NCI-H82 treated with DMSO at 0.1 percent for 48 hours (cell line): ENCODE data around the gene RTEL1.
"Not testable (repeated sequence)": the region's sequence is repeated elsewhere in the genome, so short reads cannot be mapped to it uniquely, and the experiment has no call there.

Experiments
- DNase-seq: peaks from one replicate; lab custom pipeline; 2025; ENCODE audit not compliant: unreplicated experiment; lab: John Stamatoyannopoulos, UW

Gene RTEL1

DNA sequence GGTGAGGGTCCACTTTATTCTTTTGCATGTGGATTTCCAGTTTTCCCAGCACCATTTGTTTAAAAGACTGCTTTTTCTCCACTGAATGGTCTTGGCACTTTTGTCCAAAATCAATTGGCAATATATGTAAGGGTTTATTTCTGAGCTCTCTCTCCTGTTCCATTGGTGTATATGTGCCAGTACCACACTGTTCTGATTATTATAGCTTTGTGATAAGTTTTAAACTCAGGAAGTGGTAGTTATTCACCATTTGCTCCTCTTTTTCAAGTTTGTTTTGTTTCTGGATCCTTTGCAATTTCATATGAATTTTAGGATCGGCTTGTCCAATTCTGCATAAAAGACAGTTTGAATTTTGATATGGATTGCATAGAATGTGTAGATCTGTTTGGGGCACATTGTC lies 54.1 kb downstream of the RTEL1 start:
- DNase-seq = no peak

DNA sequence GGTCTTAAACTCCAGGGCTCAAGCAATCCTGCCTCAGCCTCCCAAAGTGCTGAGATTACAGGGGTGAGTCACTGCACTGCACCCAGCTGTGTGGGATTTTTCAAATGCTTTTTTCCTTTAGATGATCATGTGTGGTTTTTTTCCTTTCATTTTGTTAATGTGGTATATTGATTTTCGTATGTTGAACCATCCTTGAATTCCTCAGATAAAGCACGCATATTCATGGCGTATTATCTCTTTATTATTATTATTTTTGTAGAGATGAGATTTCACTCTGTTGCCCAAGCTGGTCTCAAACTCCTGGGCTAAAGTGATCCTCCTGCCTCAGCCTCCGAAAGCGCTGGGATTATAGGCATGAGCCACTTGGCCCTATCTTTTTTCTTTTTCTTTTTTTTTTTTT lies 56.7 kb downstream of the RTEL1 start:
- DNase-seq = no peak

DNA sequence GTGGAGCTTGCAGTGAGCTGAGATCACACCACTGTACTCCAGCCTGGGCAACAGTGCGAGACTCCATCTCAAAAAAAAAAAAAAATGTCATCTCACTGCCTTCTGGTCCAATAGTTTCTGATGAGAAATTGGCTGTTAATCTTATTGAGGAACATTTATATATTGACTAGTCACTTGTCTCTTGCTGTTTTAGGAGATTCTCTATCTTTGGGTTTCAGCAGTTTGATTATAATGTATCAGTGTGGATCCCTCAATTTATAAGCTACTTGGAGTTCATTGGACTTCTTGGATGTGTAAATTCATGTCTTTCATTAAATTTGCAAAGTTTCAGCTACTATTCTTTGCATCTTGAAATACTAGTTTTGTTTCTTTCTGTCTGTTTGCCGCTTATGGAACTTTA lies 60.9 kb downstream of the RTEL1 start:
- DNase-seq = no peak

DNA sequence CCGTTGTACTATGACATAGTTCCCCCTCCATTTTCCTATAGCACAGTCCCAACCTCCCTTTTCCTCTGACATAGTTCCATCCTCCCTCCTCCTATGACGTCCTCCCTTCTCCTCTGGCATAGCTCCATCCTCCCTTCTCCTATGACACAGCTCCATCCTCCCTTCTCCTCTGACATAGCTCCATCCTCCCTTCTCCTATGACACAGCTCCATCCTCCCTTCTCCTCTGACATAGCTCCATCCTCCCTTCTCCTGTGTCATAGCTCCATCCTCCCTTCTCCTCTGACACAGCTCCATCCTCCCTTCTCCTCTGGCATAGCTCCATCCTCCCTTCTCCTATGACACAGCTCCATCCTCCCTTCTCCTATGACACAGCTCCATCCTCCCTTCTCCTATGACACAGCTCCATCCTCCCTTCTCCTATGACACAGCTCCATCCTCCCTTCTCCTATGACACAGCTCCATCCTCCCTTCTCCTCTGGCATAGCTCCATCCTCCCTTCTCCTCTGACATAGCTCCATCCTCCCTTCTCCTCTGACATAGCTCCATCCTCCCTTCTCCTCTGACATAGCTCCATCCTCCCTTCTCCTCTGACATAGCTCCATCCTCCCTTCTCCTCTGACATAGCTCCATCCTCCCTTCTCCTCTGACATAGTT lies 65.0 kb downstream of the RTEL1 start:
- DNase-seq = not testable (repeated sequence)

DNA sequence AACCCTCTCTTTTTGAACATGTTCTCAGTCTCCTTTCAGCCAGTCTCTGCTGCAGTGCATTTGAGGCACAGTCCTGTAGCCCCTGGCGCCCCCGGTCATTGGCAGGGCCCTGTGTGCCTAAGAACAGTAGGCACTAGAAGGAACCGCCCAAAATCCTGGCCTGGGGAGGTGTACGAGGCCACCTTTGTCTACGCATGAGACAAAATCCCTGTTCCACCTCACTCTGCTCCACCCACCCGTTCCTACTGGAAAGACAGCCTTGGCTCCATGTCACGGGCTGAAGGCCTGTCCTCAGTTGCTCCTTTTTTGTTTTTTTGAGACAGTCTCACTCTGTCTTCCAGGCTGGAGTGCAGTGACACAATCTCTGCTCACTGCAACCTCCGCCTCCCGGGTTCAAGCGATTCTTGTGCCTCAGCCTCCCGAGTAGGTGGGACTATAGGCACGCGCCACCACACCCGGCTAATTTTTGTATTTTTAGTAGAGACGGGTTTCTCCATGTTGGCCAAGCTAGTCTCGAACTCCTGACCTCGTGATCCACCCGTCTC lies 72.1 kb downstream of the RTEL1 start:
- DNase-seq = not testable (repeated sequence)

DNA sequence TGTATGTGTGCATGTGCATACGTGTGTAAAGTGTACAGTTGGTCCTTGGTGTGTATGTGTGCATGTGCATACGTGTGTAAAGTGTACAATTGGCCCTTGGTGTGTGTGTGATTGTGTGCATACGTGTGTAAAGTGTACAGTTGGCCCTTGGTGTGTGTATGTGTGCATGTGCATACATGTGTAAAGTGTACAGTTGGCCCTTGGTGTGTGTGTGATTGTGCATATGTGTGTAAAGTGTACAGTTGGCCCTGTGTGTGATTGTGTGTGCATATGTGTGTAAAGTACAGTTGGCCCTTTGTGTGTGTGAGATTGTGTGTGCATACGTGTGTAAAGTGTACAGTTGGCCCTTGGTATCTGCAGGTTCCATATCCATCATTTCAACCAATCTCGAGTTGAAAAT lies 73.3 kb downstream of the RTEL1 start:
- no peak for DNase-seq

DNA sequence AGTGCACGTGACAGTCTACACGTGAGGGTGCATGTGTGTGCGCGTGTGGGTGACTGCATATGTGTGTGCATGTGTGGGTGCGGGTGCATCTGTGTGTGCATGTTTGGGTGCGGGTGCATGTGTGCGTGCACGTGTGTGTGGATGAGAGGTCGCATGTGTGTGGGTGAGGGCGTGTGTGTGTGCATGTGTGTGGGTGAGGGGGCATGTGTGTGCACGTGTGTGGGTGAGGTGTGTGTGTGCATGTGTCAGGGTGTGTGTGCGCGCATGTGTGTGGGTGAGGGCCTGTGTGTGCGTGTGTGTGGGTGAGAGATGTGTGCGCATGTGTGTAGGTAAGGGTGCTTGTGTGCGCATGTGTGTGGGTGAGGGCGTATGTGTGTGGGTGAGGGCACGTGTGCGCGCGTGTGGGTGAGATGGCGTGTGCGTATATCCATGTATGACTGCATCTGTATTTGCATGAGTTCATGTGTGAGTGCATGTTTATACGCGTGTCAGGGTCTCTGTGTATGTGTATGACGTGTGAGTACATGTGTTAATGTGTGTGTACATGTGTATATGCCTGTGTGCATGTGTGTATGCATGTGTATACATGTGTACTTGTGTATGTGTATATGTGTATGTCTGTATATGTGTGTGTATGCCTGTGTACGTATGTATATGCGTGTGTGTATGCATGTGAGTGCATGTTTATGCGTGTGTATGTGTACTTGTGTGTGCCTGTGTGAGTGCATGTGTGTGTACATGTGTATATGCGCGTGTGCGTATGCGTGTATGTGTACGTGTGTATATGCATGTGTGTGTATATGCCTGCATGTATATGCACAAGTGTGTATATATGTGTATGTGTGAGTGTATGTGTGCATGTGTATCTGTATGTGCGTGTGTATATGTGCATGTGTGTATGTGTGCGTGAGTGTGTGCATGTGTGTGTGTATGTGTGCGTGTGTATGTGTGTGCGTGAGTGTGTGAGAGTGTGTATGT lies 74.3 kb downstream of the RTEL1 start:
- DNase-seq = no peak

DNA sequence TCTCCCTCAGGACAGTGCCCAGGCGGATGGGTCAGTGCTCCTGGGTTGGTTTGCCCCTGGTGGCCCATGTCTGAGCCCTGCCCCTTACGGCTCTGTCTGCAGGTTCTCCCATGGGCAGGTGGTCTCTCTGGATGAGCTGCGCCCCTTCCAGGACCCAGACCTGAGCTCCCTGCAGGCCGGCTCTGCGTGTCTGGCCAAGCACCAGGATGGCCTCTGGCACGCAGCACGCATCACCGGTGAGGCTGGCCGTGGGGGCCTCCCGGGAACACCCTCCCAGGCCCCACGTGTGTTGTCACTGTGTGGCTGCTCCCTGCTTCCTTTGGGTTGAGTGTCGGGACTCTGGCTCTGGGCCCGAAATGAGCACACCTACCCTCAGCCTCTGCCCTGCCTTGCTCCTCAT lies 75.0 kb downstream of the RTEL1 start:
- no peak for DNase-seq

DNA sequence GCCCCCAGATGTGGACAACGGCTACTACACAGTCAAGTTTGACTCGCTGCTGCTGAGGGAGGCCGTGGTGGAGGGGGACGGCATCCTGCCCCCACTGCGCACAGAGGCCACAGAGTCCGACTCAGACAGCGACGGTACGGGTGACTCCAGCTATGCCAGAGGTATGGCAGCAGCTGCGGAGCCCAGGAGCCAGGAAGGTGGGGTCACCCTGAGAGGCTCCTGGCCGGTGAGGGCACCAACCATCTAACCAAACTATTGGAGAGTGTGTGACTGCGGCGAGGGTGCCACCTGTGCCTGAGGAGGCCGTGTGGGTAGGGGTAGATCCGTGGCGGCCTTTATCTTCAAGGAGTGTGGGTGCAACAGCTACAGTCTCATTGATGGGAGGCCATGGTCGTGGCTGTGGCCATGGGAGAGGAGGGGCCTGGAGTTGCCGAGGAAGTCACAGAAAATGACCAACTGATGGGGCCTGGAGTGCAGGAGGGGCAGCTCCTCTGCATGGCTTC lies 75.5 kb downstream of the RTEL1 start:
- DNase-seq = no peak

DNA sequence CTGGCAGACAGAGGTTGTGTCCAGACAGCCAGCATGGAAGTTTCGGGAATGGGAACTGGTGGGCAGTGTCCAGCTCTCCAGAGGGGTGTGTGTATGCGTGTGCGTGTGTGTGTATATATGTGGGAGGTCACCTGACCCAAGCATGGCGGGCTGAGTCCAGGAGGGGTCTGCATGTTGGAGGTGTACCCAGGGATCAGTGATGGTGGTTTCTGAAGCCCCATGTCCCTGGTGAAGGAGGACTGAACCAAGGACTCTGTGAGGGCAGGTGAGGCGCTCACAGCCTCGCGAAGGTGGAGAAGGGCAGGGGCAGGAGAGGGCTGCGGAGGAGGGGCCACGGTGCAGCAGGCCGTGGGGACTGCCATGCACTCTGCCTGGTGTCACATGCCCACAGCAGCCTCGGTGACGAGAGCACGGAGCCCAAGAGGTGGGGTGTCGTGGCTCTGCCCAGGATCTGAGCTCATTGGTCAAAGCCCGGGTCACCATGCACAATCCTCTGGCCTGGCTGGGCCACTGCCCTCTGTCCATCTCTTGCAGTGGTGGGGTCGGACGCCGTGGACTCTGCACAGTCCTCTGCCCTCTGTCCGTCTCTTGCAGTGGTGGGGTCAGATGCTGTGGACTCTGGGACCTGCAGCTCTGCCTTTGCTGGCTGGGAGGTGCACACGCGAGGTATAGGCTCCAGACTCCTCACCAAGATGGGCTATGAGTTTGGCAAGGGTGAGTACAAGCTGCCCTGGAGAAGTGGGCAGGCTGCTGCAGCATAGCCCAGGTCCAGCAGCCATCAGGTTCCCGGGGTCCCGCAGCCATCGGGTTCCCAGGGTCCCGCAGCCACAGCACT lies 76.2 kb downstream of the RTEL1 start:
- no peak for DNase-seq

DNA sequence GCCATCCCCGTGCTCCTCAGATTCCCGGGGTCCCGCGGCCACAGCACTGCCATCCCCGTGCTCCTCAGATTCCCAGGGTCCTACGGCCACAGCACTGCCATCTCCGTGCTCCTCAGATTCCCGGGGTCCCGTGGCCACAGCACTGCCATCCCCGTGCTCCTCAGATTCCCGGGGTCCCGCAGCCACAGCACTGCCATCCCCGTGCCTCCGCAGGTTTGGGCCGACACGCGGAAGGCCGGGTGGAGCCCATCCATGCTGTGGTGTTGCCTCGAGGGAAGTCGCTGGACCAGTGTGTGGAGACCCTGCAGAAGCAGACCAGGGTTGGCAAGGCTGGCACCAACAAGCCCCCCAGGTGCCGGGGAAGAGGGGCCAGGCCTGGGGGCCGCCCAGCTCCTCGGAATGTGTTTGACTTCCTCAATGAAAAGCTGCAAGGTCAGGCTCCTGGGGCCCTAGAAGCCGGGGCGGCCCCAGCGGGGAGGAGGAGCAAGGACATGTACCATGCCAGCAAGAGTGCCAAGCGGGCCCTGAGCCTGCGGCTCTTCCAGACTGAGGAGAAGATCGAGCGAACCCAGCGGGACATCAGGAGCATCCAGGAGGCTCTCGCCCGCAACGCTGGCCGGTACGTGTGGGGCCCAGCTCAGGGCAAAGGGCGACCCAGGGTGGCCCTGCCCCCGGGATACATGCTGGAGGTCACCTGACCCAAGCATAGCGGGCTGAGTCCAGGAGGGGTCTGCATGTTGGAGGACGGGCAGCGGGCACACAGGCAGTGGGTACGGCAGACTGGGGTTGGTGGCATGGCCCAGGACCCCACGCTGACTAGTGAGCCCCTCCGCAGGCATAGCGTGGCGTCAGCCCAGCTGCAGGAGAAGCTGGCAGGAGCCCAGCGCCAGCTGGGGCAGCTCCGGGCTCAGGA lies 77.1 kb downstream of the RTEL1 start:
- DNase-seq = no peak

DNA sequence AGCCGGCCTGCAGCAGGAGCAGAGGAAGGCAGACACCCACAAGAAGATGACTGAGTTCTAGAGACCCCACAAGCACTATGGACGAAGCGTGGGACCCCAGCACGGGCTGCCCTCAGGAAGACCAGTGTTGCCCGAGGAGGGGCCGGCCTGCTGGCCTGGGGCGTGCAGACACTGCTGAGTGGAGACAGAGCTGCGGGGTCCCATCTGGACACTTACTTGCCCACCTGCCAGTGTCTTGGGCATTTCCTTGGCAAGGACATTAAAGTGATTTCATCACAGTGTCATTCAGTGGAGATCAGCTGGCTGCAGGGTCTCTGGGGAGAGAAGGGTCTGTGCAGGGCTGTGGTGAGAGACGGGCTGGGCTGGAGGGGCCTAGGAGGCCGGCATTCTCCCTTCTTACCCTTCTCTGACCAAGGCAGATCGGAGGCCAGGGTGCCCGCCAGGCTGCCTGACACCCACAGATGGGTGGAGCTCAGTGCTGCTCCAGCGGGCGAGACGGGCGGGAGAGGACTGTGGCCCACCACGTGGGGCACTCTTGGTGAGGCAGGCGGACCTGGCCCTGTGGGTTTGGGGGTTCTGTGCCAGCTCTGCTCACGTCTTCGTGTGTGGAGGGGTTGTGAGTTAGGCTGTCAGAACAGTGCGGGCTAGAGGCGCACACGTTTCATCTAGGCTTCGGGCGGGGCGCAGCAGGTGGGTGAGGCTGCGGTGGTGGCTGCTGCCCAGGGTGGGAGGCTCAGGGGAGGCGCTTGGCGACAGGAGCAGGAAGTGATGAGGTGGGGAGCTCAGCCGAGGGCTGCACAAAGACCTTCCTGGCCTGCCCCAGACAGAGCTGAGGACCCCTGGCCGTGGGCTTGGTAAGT lies 78.0 kb downstream of the RTEL1 start, which contains the start of gene LIME1:
Gene LIME1 (plus strand): TSS at position 806 of the 860 bp plus-strand sequence. CDS start 886 bp downstream, outside the sequence.
- no peak for DNase-seq

DNA sequence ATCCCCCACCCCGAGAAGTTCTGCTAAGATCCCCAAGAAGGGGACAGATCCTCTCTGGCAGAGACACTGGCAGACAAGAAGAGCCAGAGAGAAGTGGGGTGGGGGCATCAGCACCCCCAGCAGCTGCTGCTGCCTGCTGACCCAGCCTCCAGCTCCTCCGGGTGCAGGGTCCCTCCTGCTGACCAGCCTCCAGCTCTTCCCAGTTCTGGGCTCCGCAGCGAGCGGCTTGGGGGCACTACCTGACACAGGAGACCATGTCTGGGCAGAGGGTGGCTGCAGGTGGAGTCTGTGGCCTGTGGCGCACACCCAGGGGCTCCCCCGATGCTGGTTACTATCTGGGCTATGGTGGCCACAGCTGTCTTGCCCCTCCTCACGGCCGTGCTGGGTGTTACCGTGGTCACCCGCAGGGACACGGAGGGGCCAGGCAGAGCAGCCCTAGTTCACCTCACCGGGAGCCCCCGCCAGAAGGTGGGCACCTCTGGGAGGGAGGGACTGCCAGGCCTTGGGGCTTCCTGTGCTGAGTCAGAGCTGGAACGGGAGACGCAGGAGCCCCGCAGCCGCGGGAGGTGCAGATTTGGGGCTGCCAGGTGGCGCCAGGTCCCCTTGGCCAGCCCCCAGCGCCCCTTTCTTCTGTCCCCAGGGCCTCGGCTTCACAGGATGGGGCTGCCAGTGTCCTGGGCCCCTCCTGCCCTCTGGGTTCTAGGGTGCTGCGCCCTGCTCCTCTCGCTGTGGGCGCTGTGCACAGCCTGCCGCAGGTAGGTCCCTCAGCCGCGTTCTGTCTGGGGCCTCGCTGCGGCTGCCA lies 79.0 kb downstream of the RTEL1 start:
- no peak for DNase-seq

DNA sequence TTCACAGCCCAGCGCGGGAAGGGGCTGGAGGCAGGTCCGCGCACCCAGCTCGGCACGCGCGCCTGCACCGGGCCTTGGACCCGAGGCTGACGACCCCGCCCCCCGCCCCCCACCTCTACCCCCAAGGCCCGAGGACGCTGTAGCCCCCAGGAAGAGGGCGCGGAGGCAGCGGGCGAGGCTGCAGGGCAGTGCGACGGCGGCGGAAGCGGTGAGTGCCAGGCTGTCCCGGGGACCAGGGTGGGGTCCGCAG lies 79.5 kb downstream of the RTEL1 start:
- DNase-seq = no peak

DNA sequence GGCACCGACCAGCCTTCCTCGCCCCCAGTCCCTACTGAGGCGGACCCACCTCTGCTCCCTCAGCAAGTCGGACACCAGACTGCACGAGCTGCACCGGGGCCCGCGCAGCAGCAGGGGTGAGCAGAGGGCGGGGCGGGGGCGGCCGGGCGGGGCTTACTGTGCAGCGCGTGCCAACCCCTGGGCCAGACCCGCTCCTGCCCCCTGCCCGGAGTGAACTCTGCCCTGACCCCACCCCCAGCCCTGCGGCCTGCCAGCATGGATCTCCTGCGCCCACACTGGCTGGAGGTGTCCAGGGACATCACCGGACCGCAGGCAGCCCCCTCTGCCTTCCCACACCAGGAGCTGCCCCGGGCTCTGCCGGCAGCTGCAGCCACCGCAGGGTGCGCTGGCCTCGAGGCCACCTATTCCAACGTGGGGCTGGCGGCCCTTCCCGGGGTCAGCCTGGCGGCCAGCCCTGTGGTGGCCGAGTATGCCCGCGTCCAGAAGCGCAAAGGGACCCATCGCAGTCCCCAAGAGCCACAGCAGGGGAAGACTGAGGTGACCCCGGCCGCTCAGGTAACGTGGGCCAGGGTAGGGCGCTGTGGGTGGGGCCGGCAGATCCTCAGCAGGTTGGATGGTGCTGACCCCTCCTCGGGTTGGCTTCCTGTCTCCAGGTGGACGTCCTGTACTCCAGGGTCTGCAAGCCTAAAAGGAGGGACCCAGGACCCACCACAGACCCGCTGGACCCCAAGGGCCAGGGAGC lies 80.0 kb downstream of the RTEL1 start:
- DNase-seq = no peak

DNA sequence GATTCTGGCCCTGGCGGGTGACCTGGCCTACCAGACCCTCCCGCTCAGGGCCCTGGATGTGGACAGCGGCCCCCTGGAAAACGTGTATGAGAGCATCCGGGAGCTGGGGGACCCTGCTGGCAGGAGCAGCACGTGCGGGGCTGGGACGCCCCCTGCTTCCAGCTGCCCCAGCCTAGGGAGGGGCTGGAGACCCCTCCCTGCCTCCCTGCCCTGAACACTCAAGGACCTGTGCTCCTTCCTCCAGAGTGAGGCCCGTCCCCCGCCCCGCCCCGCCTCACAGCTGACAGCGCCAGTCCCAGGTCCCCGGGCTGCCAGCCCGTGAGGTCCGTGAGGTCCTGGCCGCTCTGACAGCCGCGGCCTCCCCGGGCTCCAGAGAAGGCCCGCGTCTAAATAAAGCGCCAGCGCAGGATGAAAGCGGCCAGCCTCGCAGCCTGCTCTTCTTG lies 80.6 kb downstream of the RTEL1 start:
- no peak for DNase-seq
